CD4-positive, alpha-beta T cell treated with Interleukin-4 for 1 hour (primary cell): ENCODE results near the gene ICAM4.
"Not testable (repeated sequence)": the region's sequence is repeated elsewhere in the genome, so short reads cannot be mapped to it uniquely, and the experiment has no call there.

ENCODE experiments used
- DNase-seq, 2 donors: peaks; one replicate each; pipeline ENCODE4 v3.0.0-alpha.2; 2020 to 2022

The ICAM4 gene, protein sequence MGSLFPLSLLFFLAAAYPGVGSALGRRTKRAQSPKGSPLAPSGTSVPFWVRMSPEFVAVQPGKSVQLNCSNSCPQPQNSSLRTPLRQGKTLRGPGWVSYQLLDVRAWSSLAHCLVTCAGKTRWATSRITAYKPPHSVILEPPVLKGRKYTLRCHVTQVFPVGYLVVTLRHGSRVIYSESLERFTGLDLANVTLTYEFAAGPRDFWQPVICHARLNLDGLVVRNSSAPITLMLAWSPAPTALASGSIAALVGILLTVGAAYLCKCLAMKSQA

DNA sequence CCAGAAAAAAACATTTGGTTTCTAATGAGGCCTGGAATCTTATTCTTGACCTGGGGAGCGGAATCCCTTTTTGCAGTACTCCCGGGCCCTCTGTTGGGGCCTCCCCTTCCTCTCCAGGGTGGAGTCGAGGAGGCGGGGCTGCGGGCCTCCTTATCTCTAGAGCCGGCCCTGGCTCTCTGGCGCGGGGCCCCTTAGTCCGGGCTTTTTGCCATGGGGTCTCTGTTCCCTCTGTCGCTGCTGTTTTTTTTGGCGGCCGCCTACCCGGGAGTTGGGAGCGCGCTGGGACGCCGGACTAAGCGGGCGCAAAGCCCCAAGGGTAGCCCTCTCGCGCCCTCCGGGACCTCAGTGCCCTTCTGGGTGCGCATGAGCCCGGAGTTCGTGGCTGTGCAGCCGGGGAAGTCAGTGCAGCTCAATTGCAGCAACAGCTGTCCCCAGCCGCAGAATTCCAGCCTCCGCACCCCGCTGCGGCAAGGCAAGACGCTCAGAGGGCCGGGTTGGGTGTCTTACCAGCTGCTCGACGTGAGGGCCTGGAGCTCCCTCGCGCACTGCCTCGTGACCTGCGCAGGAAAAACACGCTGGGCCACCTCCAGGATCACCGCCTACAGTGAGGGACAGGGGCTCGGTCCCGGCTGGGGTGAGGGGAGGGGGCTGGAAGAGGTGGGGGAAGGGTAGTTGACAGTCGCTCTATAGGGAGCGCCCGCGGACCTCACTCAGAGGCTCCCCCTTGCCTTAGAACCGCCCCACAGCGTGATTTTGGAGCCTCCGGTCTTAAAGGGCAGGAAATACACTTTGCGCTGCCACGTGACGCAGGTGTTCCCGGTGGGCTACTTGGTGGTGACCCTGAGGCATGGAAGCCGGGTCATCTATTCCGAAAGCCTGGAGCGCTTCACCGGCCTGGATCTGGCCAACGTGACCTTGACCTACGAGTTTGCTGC, at the start of gene ICAM4:
TSS of gene ICAM4 (plus strand) at position 153 of the 935 bp plus-strand sequence. CDS start at position 211, 58 bp downstream.
- DNase-seq = peak; percentile 50 to 54

DNA sequence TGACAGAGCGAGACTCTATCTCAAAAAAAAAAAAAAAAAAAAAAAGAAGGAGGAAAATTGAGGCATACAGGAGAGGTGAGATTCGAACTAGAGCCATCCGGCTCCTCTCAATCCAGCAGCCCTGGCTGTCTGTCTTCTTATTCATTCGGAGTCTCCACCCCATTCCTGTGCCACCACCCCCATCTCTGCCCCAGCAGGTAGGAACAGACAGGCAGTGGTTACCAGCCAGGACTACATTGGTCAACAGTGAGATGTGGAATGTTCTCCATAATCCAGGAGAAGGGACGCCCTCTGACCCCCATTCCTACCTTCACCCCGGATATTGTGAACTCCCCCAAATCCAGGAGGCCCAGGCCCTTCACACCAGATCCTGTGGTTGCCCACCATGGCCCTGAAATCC, 49.1 kb upstream of the ICAM4 start:
- no peak for DNase-seq

DNA sequence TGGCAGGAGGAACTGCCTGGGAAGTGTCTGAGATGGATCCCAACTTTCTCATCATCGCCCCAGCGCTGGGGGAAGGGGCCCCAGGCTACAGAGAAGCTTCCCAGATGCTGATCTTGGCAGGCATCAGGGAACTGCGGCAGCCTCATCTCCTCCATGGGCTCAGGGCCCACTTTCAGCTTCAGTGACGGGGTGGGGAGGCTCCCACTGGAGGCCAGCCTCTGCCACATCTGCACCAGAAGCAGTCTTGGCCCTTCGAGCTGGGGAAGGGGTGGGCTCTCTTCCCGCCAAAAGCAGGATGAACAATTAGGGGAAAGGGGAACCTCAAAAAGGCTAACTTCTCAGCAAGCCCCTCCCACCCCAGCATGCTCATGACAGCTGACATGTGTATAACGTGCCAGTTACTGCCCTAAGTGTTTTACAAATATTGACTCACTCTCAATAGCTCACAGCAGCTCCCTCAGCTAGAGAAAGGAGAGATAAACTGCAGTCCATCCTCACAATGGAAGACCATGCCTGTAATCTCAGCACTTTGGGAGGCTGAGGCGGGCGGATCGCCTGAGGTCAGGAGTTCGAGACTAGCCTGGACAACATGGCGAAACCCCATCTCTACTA, 48.5 kb upstream of the ICAM4 start:
- no peak for DNase-seq

DNA sequence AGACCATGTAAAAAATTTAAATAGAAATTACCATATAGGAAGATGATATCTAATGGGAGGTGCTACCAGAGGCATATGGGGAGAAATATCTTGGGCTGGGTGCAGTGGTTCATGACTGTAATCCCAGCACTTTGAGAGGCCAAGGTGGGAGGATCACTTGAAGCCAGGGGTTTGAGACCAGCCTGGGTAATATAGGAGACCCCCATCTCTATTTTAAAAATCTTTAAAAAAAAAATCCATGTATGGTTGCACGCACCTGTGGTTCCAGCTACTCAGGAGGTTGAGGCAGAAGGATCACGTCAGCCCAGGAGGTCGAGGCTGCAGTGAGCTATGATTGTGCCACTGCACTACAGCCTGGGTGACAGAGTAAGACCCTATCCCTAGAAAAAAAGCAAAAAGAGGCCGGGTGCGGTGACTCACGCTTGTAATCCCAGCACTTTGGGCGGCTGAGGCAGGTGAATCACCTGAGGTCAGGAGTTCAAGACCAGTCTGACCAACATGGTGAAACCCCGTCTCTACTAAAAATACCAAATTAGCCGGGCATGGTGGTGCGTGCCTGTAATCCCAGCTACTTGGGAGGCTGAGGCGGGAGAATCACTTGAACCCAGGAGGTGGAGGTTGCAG, 44.8 kb upstream of the ICAM4 start:
- not testable (repeated sequence) for DNase-seq

DNA sequence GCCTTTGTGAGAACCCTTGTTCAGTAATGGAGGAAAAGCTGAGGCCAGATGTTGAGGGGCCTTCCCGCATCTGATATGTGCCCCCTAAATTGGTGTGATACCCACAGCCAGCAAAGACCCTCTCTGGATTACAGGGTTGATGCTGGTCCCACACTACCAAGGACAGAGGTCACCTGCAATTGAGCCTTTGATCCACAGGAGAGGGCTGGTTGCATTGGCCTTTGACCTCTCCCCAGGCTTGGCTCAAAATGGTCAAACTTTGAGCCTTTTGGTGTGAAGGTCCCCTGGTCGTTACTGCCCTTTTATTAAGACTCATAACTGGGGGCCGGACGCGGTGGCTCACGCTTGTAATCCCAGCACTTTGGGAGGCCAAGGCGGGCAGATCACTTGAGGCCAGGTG, 43.1 kb upstream of the ICAM4 start:
- DNase-seq = no peak

DNA sequence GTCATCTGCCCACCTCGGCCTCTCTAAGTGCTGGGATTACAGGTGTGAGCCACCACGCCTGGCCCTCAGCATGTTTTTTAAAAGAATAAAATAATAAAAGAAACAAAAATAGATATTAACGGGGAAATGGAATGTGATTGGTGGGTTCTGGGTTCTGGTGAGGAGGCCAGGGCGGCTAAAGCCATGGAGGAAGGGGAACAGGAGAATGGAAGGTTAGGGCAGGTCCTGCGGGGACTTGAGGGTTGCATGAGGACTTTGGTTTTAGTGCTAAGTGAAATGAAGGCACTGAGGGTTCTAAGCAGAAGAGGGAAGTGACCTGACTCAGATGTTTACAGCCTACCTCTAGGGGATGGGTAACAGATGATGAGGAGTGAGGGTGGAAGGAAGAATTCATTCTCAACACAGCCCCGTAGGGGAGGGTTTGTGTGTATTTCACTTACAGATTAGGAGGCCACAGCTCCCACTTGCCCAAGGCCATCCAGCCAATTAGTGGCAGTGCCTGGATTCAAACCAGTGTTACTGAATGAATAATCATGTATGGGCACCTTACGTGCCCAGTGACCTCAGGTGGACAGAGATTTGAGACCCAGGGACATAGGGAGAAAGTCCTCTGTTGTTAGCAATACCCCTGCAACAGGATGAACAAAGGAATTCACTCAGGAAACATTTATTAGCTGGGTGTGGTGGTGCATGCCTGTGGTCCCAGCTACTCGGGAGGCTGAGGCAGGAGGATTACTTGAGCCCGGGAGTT, 41.4 kb upstream of the ICAM4 start:
- DNase-seq = no peak

DNA sequence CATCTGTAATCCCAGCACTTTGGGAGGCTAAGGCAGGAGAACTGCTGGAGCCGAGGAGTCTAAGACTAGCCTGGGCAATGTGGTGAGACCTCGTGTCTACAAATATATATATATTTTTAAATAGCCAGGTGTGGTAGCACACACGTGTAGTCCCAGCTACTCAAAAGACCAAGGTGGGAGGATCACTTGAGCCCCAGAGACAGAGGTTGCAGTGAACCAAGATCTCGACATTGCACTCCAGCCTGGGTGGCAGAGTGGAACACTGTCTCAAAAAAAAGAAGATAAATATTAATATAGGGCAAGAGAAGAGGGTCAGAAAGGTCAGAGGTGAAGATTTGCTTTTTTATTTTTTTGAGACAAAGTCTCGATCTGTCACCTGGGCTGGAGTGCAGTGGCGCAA, 40.2 kb upstream of the ICAM4 start:
- DNase-seq = no peak

DNA sequence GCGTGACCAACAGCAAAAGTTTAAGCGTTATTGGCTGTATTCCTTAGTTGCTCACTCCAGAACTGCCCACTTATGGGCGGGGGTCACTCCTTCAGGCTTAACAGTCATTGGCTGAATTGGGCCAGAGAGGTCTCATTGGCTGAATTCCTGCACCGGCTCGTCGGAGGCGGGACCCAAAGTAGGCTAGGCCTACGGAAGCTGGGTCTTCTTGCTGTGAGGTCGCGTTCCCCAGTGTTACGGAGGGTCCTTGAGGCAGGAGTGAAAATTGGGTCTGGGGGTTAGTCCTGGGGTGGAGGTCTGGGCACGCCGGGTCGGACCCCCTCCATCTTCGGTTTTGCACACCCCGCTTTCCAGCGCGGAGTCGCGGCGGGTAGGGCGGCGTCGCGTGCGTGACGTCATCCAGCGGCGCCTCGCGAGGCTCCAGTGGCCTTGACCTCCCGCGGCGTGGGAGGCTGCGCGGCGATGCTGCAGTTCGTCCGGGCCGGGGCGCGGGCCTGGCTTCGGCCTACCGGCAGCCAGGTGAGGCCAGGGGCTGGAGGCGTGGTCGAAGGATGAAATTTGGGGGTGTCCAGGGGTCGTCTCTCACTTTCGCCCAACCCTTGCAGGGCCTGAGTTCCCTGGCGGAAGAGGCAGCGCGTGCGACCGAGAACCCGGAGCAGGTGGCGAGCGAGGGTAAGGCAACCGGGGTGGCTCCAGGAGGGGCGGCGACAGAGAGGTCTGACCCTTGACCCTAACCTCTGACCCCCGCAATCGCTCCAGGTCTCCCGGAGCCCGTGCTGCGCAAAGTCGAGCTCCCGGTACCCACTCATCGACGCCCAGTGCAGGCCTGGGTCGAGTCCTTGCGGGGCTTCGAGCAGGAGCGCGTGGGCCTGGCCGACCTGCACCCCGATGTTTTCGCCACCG, 34.7 kb upstream of the ICAM4 start, which contains the start of gene MRPL4:
TSS of gene MRPL4 (plus strand) at position 423 of the 903 bp plus-strand sequence. CDS start at position 463, 40 bp downstream.
- peak; percentile 98 for DNase-seq

DNA sequence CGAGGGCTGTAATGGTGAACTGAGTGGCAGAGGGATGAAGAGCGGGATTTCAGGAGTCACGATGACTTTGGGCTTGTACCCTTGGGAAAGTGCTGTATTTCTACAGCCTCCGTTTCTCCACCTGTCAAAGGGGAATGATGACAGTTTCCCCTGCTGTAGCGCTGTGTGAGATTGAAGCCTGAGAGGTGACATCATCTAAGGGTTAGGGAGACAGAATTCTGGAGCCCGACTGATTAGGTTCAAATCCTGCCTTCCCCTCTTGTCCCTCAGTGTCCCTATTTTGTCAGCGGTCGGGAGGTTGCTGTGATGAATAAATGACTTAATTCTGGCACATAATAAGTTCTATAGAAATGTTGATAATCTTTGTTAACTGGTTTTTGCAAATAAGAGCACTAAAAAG, 34.0 kb upstream of the ICAM4 start:
- DNase-seq = no peak

DNA sequence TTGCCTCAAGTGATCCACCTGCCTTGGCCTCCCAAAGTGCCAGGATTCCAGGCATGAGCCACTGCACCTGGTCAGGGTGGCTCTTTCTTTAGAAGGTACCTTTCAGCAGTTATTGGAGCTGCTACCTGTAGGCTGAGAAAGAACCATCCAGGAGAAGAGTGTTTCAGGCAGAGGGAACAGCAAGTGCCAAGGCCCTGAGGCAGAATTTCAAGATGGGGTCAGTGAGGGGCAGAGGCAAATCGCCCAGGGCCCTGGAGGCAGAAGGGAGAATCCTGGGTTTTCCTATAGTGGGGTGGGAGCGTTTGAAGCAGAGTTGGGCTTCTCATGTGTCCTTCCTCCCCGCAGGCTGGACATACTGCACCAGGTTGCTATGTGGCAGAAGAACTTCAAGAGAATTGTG, 32.5 kb upstream of the ICAM4 start:
- no peak for DNase-seq

DNA sequence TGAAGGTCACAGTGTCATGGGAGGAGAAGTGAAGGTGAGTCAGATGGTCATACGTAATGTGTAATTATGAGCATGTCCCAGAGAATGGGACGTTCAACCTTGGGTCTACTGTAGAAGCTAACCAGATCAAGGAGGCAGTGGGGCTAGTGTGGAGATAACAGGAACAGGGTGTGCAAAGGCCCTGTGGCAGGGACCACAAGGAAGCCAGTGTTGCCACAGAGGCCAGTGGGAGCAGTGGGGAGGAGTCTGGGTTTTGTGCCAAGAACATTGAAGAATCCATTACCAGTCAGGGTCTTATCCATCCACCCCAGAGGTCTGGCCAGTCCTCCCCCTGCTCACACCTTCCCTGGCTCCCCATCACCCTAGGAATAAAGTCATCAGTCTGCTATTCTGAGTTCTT, 31.4 kb upstream of the ICAM4 start:
- no peak for DNase-seq

DNA sequence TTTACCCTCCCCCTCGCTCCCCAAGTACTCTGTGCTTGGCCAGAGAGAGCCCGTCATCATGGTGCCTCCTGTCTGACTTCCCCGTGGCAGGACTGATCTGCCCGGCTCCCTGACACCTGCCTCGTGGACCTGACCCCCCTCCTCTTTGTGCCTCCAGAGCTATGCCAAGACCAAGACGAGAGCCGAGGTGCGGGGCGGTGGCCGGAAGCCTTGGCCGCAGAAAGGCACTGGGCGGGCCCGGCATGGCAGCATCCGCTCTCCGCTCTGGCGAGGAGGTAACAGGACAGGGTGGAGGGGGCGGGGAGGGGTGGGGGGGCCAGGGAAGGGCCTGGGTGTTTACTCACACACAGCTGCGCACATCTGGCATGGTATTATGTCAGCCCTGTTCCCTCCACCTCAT, 30.2 kb upstream of the ICAM4 start:
- no peak for DNase-seq

DNA sequence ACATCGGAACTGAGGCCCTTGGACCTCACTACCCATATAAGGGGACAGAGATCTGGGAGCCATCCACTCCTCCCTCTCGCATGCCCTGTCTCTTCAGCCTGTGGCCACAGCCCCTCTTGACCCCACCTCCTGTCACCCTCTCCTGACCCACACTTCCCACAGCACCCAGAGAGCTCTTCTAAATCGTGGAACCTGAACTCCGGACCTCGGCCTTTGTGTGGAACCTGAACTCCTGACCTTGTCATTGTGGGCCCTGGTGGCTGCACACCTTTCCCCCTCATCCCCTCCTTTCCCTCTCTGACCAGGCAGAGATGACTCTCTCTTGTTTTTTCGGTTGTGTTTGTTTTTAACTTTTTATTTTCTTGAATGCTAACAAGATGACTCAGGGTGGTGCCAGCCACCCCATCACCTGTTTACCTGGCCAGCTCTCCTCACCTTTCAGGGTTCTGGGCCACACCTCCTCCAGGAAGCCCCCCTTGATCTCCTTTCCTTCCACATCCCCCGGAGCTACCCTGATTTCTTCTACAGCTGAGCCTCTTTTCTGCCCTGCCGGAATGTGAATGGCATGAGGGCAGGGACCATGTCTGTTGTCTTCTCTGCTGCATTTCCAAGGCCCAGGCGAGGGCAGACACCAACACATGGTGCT, 29.7 kb upstream of the ICAM4 start:
- DNase-seq = no peak

DNA sequence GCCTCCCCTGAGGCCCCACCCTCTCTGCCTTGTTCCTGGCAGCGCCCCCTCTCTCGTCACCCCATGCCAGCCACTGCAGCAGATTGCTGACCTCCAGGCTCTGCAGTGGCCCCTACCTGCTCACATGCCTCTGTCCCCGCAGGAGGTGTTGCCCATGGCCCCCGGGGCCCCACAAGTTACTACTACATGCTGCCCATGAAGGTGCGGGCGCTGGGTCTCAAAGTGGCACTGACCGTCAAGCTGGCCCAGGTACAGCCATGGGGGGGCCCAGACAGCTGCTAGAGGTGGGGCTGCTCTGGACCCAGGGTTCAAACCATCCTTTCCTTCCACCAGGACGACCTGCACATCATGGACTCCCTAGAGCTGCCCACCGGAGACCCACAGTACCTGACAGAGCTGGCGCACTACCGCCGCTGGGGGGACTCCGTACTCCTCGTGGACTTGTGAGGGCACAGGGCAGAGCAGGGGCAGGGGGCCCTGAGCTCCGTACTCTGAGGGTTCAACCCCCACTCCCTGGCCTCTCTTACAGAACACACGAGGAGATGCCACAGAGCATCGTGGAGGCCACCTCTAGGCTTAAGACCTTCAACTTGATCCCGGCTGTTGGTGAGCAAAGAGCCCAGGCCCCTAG, 28.6 kb upstream of the ICAM4 start:
- DNase-seq = no peak

DNA sequence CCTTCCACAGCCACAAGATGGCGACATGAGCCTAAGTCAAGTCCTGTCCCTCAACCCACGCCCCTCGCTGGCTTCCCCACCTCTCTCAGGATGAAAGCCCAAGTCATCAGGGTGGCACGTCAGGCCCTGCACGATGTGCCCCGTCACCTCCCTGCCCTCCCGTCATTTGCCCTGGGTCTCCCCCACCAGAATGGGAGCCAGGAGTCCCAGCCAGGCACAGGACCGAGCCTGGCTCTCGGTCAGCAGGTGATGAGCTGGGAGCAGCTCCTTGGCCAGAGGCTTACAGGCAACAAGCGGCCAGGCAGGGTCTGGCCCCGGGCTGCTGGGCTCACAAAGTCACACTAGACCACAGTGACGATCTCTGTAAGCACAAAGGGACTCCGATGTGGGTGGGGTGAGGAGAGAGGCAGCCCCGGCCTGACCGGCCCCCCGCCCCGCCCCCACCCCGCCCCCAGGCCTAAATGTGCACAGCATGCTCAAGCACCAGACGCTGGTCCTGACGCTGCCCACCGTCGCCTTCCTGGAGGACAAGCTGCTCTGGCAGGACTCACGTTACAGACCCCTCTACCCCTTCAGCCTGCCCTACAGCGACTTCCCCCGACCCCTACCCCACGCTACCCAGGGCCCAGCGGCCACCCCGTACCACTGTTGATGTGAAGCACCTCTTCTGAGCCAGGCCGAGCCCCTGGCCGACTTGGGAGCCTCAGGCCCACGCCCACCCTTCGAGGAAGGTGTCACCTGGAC, 27.4 kb upstream of the ICAM4 start:
- DNase-seq = peak; percentile 92

DNA sequence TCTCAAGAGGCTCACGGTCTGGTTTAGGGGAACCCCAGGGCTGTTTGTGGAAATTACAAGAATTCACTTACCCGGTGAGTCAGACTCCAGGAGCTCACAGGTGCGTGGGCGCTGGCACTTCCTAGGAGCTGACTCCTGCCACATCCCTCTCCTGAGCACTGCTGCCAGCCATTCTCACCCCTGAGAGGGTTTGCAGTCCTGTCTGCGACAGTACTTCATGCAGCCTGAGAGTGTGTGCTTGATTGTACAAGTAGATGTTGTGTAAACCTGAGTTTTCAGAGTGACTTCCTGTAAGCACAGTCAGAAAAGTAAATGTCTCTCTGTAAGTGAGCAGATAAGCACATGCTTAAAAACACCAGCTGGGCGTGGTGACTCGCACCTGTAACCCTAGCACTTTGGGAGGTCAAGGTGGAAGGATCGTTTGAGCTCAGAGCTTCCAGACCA, 26.6 kb upstream of the ICAM4 start:
- no peak for DNase-seq

DNA sequence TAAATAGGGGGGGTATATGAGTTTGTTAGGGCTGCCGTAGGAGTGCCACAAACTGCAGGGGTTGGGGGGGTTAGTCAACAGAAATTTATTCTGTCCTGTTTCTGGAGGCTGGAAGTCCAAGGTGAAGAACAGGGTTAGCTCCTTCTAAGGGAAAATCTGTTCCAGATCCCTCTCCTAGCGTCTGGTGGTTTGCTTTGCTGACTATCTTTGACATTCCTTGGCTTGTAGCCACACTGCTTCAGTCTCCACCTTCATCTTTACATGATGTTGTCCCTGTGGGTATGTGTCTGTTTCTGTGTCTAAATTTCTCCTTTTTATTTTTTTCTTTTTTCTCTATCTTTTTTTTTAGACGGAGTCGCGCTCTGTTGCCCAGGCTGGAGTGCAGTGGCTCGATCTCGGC, 24.0 kb upstream of the ICAM4 start:
- DNase-seq = no peak

DNA sequence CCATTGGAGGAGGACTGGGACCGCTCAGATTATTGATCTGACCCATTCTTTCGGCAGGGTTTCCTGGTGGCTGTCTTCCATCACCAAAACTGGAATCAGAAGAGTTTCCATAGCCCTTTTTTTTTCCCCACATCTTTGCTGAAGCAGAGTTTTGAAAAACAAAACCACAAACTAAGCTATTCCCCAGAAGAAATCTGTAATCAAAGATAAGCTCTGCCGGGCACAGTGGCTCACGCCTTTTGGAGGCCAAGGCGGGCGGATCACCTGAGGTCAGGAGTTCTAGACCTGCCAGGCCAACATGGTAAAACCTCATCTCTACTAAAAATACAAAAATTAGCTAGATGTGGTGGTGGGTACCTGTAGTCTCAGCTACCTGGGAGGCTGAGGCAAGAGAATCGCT, 20.0 kb upstream of the ICAM4 start:
- no peak for DNase-seq

DNA sequence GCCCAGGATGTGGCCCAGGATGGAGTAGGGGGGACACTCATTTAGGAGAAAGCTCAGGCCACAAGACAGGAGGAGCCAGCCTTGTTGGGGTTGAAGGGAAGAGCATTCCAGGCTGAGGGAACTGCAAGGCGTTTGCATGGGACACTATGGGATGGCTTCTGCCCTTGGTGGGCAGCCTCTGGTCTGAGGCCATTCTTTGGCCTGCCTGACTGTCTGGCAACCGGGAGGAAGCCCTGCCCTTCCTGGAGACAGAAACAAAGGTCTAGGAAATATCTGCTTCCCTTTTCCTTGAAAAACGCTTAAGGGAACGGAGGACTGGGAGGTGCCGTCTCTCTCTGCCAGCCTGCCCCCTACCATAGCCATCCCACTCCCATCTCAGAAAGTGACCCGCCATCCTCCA, 18.7 kb upstream of the ICAM4 start:
- DNase-seq = no peak
